ENCODE data around the gene LPGAT1.
"Not testable (repeated sequence)": the region's sequence is repeated elsewhere in the genome, so short reads cannot be mapped to it uniquely, and the experiment has no call there.

The LPGAT1 gene, protein sequence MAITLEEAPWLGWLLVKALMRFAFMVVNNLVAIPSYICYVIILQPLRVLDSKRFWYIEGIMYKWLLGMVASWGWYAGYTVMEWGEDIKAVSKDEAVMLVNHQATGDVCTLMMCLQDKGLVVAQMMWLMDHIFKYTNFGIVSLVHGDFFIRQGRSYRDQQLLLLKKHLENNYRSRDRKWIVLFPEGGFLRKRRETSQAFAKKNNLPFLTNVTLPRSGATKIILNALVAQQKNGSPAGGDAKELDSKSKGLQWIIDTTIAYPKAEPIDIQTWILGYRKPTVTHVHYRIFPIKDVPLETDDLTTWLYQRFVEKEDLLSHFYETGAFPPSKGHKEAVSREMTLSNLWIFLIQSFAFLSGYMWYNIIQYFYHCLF

DNA sequence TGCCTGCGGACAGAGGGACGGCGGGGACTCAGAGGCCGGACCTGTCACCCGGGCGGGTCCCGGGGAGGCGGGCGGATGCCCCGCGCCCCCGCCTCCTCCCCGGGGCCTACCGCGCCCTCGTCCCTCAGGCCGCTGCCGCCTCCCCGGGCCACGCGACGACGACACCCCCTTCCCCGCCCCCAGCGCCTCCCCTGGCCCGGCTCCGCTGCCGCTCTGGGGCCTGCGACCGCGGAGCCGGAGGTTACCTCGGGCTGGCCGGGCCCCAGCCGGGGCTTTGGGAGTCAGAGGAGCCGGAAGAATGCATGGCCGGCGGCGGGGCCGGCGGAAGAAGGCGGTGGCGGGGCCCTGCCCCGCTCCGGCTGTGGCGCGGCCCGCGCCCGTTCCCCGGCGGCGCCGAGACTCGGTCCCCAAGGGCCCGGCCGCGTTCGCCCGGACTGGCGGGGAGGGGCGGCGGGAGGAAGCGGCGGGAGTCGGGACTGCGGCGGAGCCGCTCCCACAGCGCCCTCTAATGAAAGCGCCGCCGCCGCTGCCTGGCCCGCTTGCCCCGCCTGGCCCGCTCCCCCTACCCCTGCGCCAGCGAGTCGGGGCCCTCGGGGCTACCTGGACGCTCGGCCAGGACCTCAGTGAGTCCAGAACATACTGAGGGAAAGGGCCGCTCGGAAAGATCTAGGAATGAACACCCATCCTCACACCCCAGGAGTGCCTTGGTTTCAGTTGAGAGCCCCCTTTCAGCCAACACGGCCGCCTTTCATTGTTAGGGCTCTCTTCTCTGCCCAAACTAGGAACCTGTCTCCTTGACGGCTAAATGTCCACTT, at the start of gene LPGAT1:
LPGAT1 (minus strand) TSS at position 436 of the 815 bp plus-strand sequence. CDS start 1,467 bp downstream, outside the sequence.
- Histone ChIP-seq H3K4me1 (ENCODE audit: control insufficient read depth, insufficient read depth, low read length) (peaks cover 6% of the 10 kb centered on the region; the same call in 1 of the 2 replicates), H3K4me3 (ENCODE audit: low read depth, low read length) (peak within 1 kb of the TSS; percentile 70), H3K9me3 (ENCODE audit: control insufficient read depth, insufficient read depth, low read depth, low read length) (no peaks in the 10 kb centered on the region), H3K36me3 (ENCODE audit: control insufficient read depth, insufficient read depth, low read length) (no peaks in the 10 kb centered on the region), H3K27ac (ENCODE audit: low read depth, low read length) (no peak within 1 kb of the TSS; the same call in 1 of the 2 replicates), H3K27me3 (ENCODE audit: control insufficient read depth, insufficient read depth, low read length) (peaks cover 13% of the 10 kb centered on the region), H3K9ac (ENCODE audit: low read length) (peak within 1 kb of the TSS; percentile 65)

DNA sequence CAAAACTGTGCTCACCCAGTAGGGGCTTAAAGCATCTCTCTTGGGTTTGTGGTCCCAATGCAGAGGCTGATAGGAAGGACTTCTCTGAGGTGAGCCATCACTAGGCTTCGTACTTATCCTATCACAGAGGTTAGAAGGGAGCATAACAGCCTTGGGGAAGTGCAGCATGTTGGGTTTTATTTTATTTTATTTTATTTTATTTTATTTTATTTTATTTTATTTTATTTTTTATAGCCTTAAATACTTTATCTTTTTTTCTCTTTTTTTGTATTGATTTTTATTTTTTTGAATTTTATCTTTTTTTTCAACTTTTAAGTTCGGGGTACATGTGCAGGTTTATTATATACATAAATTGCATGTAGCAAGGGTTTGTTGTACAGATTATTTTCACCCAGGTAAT, 48.9 kb upstream of the LPGAT1 start:
- Histone ChIP-seq H3K4me3 (ENCODE audit: low read depth, low read length) (no peak overlapping the region), H3K9me3 (ENCODE audit: control insufficient read depth, insufficient read depth, low read depth, low read length) (peaks cover 10% of the 10 kb centered on the region), H3K36me3 (ENCODE audit: control insufficient read depth, insufficient read depth, low read length) (no peaks in the 10 kb centered on the region), H3K9ac (ENCODE audit: low read length) (no peak overlapping the region), H3K27me3 (ENCODE audit: control insufficient read depth, insufficient read depth, low read length) (no peaks in the 10 kb centered on the region), H3K27ac (ENCODE audit: low read depth, low read length) (no peak overlapping the region), H3K4me1 (ENCODE audit: control insufficient read depth, insufficient read depth, low read length) (no peaks in the 10 kb centered on the region)

DNA sequence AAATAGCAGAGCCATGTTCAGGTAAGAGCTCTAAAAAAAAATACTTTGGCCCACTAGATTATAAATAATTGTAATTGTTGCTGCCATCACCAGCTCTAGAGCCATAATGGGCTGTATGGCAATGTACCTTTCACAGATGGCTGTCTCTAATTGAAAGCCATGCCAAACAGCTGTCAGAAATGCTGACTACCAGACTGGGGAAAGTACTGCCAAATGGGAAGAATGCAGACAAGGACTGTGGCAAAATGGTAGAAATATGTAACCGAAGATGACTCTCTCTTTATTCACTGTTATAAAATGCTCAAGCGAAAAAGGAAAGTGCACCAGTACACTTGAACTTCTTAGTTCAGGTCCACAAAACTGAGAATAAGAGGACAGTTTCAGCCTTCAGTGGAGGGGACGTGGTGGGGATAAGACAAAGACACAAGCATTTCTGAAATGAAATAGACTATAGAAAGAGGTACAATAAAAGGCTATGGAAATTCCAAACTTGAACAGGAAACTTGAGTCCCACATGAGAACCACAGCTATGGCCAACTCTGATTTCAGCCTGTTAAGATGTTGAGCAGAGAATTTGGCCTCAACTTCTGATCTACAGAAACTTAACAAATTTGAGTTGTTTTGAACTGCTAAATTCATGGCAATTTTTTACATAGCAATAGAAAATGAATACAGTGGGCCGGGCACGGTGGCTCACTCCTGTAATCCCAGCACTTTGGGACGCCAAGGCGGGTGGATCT, 46.5 kb upstream of the LPGAT1 start:
- Histone ChIP-seq H3K9me3 (ENCODE audit: control insufficient read depth, insufficient read depth, low read depth, low read length) (peaks cover 7% of the 10 kb centered on the region), H3K27me3 (ENCODE audit: control insufficient read depth, insufficient read depth, low read length) (no peaks in the 10 kb centered on the region), H3K4me3 (ENCODE audit: low read depth, low read length) (no peak overlapping the region), H3K27ac (ENCODE audit: low read depth, low read length) (no peak overlapping the region), H3K36me3 (ENCODE audit: control insufficient read depth, insufficient read depth, low read length) (no peaks in the 10 kb centered on the region), H3K9ac (ENCODE audit: low read length) (no peak overlapping the region), H3K4me1 (ENCODE audit: control insufficient read depth, insufficient read depth, low read length) (no peaks in the 10 kb centered on the region)

DNA sequence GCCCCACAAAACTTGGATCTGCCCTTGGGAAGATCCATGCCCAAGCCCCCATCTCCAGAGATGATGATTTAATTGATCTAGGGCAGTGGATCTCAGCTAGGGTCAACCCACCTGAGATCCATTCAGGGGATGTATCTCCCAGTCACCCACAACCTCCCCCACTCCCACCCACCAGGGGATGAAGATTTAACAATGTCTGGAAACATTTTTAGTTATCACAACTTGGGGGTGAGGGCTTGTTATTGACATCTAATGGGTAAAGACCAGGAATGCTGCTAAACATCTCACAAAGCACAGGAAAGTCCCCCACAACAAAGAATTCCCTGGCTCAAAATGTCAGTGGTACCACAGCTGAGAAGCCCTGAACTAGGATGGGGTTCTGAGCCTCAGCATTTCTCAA, 45.0 kb upstream of the LPGAT1 start:
- H3K36me3 ChIP-seq (ENCODE audit: control insufficient read depth, insufficient read depth, low read length) = no peaks in the 10 kb centered on the region
- no peak overlapping the region for H3K9ac ChIP-seq (ENCODE audit: low read length)
- H3K4me1 ChIP-seq (ENCODE audit: control insufficient read depth, insufficient read depth, low read length) = no peaks in the 10 kb centered on the region
- no peak overlapping the region for H3K27ac ChIP-seq (ENCODE audit: low read depth, low read length)
- peaks cover 3% of the 10 kb centered on the region; the same call in 1 of the 2 replicates for H3K9me3 ChIP-seq (ENCODE audit: control insufficient read depth, insufficient read depth, low read depth, low read length)
- no peaks in the 10 kb centered on the region for H3K27me3 ChIP-seq (ENCODE audit: control insufficient read depth, insufficient read depth, low read length)
- no peak overlapping the region for H3K4me3 ChIP-seq (ENCODE audit: low read depth, low read length)

DNA sequence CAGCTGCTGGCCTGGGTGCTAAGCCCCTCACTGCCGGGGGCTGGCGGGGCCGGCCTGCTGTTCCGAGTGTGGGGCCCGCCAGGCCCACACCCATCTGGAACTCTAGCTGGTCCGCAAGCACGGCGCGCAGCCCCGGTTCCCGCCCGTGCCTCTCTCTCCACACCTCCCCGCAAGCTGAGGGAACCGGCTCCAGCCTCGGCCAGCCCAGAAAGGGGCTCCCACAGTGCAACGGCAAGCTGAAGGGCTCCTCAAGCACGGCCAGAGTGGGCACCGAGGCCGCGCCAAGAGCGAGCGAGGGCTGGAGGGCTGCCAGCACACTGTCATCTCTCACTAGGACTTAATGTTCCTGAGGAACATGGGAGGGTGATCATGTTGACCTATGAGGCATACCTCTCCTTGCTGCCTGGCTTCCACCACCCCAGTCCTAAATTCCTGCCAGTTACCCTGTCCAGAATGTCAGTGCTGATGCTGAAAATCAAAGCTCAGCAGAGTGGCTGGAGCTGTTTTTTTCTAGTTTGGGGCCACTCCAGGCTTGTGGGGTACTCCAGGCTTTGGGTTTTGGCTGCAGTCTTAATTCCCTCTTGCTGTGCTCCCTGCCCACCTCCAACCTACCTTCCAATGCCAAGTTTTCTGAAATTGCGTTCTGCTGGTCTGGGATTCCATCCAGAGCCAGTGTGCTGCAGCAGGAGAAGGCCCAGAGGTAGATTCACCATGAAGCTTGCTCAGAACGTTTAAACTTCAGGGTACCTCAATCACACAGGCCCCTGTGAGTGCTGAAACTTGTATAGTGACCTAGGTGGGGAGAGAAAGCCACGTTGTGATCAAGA, 44.2 kb upstream of the LPGAT1 start:
- H3K9me3 ChIP-seq (ENCODE audit: control insufficient read depth, insufficient read depth, low read depth, low read length) = peaks cover 3% of the 10 kb centered on the region; the same call in 1 of the 2 replicates
- no peak overlapping the region for H3K27ac ChIP-seq (ENCODE audit: low read depth, low read length)
- no peaks in the 10 kb centered on the region for H3K36me3 ChIP-seq (ENCODE audit: control insufficient read depth, insufficient read depth, low read length)
- H3K4me1 ChIP-seq (ENCODE audit: control insufficient read depth, insufficient read depth, low read length) = no peaks in the 10 kb centered on the region
- H3K27me3 ChIP-seq (ENCODE audit: control insufficient read depth, insufficient read depth, low read length) = no peaks in the 10 kb centered on the region
- H3K9ac ChIP-seq (ENCODE audit: low read length) = no peak overlapping the region
- no peak overlapping the region for H3K4me3 ChIP-seq (ENCODE audit: low read depth, low read length)

DNA sequence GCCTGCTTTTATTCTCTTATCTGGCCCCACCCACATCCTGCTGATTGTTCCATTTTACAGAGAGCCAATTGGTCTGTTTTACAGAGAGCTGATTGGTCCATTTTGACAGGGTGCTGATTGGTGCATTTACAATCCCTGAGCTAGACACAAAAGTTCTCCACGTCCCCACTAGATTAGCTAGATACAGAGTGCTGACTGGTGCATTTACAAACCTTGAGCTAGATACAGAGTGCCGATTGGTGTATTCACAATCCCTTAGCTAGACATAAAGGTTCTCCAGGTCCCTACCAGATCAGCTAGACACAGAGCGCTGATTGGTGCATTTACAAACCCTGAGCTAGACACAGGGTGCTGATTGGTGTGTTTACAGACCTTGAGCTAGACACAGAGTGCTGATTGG, 43.2 kb upstream of the LPGAT1 start:
- H3K36me3 ChIP-seq (ENCODE audit: control insufficient read depth, insufficient read depth, low read length); H3K27me3 ChIP-seq (ENCODE audit: control insufficient read depth, insufficient read depth, low read length); H3K9ac ChIP-seq (ENCODE audit: low read length); H3K4me1 ChIP-seq (ENCODE audit: control insufficient read depth, insufficient read depth, low read length); H3K27ac ChIP-seq (ENCODE audit: low read depth, low read length); H3K4me3 ChIP-seq (ENCODE audit: low read depth, low read length); H3K9me3 ChIP-seq (ENCODE audit: control insufficient read depth, insufficient read depth, low read depth, low read length): not testable (repeated sequence)

DNA sequence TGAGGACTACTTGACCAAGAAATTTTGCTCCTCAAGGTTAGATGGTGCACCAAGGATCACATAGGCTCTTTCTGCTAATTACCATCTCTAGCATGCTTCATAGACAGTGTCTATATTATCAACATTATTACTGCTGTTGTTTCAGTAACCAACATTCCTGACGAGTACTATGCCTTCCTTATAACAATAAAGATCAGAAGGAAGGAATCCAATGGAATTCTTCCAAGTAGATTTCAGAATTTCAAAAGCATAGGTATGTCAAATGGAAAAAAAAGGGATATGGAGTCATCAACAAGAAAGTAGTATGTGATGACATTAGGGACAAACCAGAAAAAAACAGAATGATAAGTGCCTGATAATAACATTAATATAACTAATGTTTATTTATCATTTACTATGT, 39.6 kb upstream of the LPGAT1 start:
- Histone ChIP-seq H3K27me3 (ENCODE audit: control insufficient read depth, insufficient read depth, low read length) (no peaks in the 10 kb centered on the region), H3K27ac (ENCODE audit: low read depth, low read length) (no peak overlapping the region), H3K4me3 (ENCODE audit: low read depth, low read length) (no peak overlapping the region), H3K9ac (ENCODE audit: low read length) (no peak overlapping the region), H3K4me1 (ENCODE audit: control insufficient read depth, insufficient read depth, low read length) (no peaks in the 10 kb centered on the region), H3K36me3 (ENCODE audit: control insufficient read depth, insufficient read depth, low read length) (no peaks in the 10 kb centered on the region), H3K9me3 (ENCODE audit: control insufficient read depth, insufficient read depth, low read depth, low read length) (peaks cover 3% of the 10 kb centered on the region; the same call in 1 of the 2 replicates)

DNA sequence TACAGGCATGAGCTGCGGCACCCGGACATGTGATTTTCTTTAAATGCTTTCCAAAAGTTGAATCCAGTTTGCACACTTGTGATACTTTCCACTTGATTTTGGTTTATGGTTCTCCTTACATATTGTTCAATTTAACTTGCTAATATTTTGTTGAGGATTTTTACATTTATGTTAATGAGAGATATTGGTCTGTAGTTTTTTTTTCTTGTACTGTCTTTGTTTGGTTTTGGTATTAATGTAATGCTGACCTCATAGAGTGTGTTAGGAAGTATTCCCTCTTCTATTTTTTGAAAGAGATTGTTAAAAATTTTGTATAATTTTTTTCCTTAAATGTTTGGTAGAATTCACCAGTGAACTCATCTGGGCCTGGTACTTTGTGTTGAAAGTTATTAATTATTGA, 34.6 kb upstream of the LPGAT1 start:
- Histone ChIP-seq H3K9ac (ENCODE audit: low read length) (no peak overlapping the region), H3K27ac (ENCODE audit: low read depth, low read length) (no peak overlapping the region), H3K4me3 (ENCODE audit: low read depth, low read length) (no peak overlapping the region), H3K4me1 (ENCODE audit: control insufficient read depth, insufficient read depth, low read length) (no peaks in the 10 kb centered on the region), H3K27me3 (ENCODE audit: control insufficient read depth, insufficient read depth, low read length) (no peaks in the 10 kb centered on the region), H3K9me3 (ENCODE audit: control insufficient read depth, insufficient read depth, low read depth, low read length) (peaks cover 12% of the 10 kb centered on the region), H3K36me3 (ENCODE audit: control insufficient read depth, insufficient read depth, low read length) (no peaks in the 10 kb centered on the region)

DNA sequence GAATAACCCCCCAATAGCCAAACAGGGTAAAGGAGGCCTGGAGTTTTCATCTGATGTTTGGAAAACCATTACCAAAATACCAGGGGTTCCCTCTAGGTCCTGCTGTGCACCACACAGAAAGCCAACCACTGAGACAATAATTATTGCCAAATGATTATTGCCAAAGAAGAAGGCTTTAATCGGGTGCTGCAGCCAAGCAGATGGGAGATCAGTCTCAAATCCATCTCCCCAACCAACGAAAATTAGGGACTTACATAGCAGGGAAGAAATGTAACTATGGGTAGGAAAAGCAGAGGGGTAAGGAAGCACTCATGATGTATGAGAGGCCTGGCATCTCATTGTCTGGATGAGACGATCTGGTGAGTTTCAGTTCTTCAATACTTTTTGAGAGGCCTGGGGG, 28.8 kb upstream of the LPGAT1 start:
- no peak overlapping the region for H3K4me3 ChIP-seq (ENCODE audit: low read depth, low read length)
- H3K36me3 ChIP-seq (ENCODE audit: control insufficient read depth, insufficient read depth, low read length) = no peaks in the 10 kb centered on the region
- H3K4me1 ChIP-seq (ENCODE audit: control insufficient read depth, insufficient read depth, low read length) = no peaks in the 10 kb centered on the region
- no peaks in the 10 kb centered on the region for H3K27me3 ChIP-seq (ENCODE audit: control insufficient read depth, insufficient read depth, low read length)
- H3K9ac ChIP-seq (ENCODE audit: low read length) = no peak overlapping the region
- H3K9me3 ChIP-seq (ENCODE audit: control insufficient read depth, insufficient read depth, low read depth, low read length) = peaks cover 31% of the 10 kb centered on the region
- no peak overlapping the region for H3K27ac ChIP-seq (ENCODE audit: low read depth, low read length)

DNA sequence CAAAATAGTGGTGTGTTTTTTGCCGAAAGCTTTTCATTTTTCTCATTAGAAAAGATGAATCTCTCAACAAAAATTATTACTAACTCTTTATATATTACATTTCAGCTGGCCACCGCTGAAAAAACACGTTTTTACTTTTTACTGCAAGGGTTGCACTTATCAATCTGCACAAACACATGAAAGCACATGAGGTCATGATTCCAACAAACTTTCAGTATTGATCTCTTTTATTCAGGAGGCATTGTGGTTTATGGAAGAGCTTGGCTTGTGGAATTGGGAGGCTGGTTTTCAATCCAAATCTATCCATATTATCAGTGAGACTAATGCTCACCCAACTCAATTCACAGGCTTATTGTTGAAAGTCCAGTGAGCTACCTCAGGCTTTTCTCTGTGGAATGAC, 20.6 kb upstream of the LPGAT1 start:
- Histone ChIP-seq H3K9ac (ENCODE audit: low read length) (no peak overlapping the region), H3K27ac (ENCODE audit: low read depth, low read length) (no peak overlapping the region)

More for the DNA sequence above, 20.6 kb upstream of the LPGAT1 start:
- Histone ChIP-seq H3K4me1 (ENCODE audit: control insufficient read depth, insufficient read depth, low read length) (no peaks in the 10 kb centered on the region), H3K27me3 (ENCODE audit: control insufficient read depth, insufficient read depth, low read length) (no peaks in the 10 kb centered on the region), H3K36me3 (ENCODE audit: control insufficient read depth, insufficient read depth, low read length) (no peaks in the 10 kb centered on the region), H3K9me3 (ENCODE audit: control insufficient read depth, insufficient read depth, low read depth, low read length) (0 out of 2 replicates have a peak, but pooled peaks cover 3% of the 10 kb centered on the region), H3K4me3 (ENCODE audit: low read depth, low read length) (no peak overlapping the region)
